HG03520 (cell line): ENCODE measurements around the gene CDH8.
"Not testable (repeated sequence)": the region's sequence is repeated elsewhere in the genome, so short reads cannot be mapped to it uniquely, and the experiment has no call there.

ENCODE experiments used
- ATAC-seq: cut with Tn5 transposase; IDR thresholded peaks from one replicate; pipeline ENCODE4 v1.9.1; 2021; ENCODE audit warnings: mild to moderate bottlenecking, moderate library complexity; ENCODE audit not compliant: unreplicated experiment

The CDH8 gene

GRCh38 chr16:61872778-61873119 is 163.5 kb downstream of the CDH8 start:
- ATAC-seq: no peak

GRCh38 chr16:61871837-61872777 is 164.1 kb downstream of the CDH8 start:
- ATAC-seq: no peak

GRCh38 chr16:61862221-61863155 is 173.8 kb downstream of the CDH8 start:
- ATAC-seq: no peak

GRCh38 chr16:61858988-61859387 is 177.2 kb downstream of the CDH8 start:
- no peak for ATAC-seq

- no peak for ATAC-seq
These were observed 193.6 kb downstream of the CDH8 start for GRCh38 chr16:61842666-61843065.

GRCh38 chr16:61836804-61837393 is 199.3 kb downstream of the CDH8 start:
- no peak for ATAC-seq

- ATAC-seq: no peak
These were observed 202.2 kb downstream of the CDH8 start for GRCh38 chr16:61834082-61834481.

GRCh38 chr16:61831351-61831917 is 204.8 kb downstream of the CDH8 start:
- no peak for ATAC-seq

- no peak for ATAC-seq
These were observed 206.6 kb downstream of the CDH8 start for GRCh38 chr16:61829631-61830030.

- no peak for ATAC-seq
These were observed 212.9 kb downstream of the CDH8 start for GRCh38 chr16:61823326-61823725.

GRCh38 chr16:61820820-61821219 is 215.4 kb downstream of the CDH8 start:
- ATAC-seq: no peak

- no peak for ATAC-seq
These were observed 215.8 kb downstream of the CDH8 start for GRCh38 chr16:61820398-61820797.

- ATAC-seq: no peak
These were observed 217.4 kb downstream of the CDH8 start for GRCh38 chr16:61818850-61819249.

GRCh38 chr16:61817583-61818278 is 218.5 kb downstream of the CDH8 start:
- ATAC-seq: no peak

GRCh38 chr16:61814726-61815347 is 221.4 kb downstream of the CDH8 start:
- ATAC-seq: no peak

GRCh38 chr16:61813339-61813738 is 222.9 kb downstream of the CDH8 start:
- ATAC-seq: no peak

- ATAC-seq: no peak
These were observed 224.0 kb downstream of the CDH8 start for GRCh38 chr16:61812251-61812650.

GRCh38 chr16:61807551-61807950 is 228.7 kb downstream of the CDH8 start:
- ATAC-seq: no peak

- not testable (repeated sequence) for ATAC-seq
These were observed 235.0 kb downstream of the CDH8 start for GRCh38 chr16:61801217-61801616.

- ATAC-seq: no peak
These were observed 237.5 kb downstream of the CDH8 start for GRCh38 chr16:61798741-61799140.
